SK-N-SH (cell line): ENCODE results near the gene FAM240A. TPM values are rescaled to one million over a fixed set of nuclear protein-coding genes. Genes with fewer than 3 reads are reported as not detected.

Experiments used
- CTCF ChIA-PET: fragments of 300-600, 350-600 bp; formaldehyde crosslinking; extraction: SDS; loops from one replicate; lab custom pipeline; 2021; lab: Yijun Ruan, JAX
- POLR2A ChIA-PET: fragments of 350-600 bp; sonication (Branson Sonifier 250); formaldehyde crosslinking; extraction: SDS; loops from one replicate; lab custom pipeline; 2020; ENCODE audit warnings: antibody characterized with exemption, inconsistent platforms; lab: Yijun Ruan, JAX
- DNase-seq: peaks from one replicate; pipeline ENCODE4 v3.0.0; 2012
- H2AFZ ChIP-seq: fragments of 200-600 bp; sonication (generic); 2 replicates; pipeline ENCODE4 v1.8.1; 2016; ENCODE audit warnings: antibody characterized with exemption, mild to moderate bottlenecking, low read depth
- H3F3A ChIP-seq: fragments of 200-600 bp; sonication (generic); replicated peaks from 2 replicates; pipeline ENCODE3; 2016; ENCODE audit warnings: antibody characterized with exemption, mild to moderate bottlenecking; ENCODE audit not compliant: insufficient read depth
- H3K27ac ChIP-seq, 2 experiments: fragments of 200-500 bp in 1 of 2; fragments of 200-600 bp in 1 of 2; sonication (Bioruptor generic) in 1 of 2; sonication (generic), shearing (Covaris generic) in 1 of 2; 2 replicates each; pipeline versions ENCODE4 v1.5.1 to v1.6.1; 2014 to 2016; ENCODE audit warnings: low read depth in 2 of 2, inconsistent platforms in 1 of 2, low read length in 1 of 2, mild to moderate bottlenecking in 1 of 2, mixed read lengths in 1 of 2
- H3K27me3 ChIP-seq: fragments of 200-600 bp; sonication (generic), shearing (Covaris generic); 2 replicates; pipeline ENCODE4 v1.6.1; 2016; ENCODE audit warnings: mixed run types; ENCODE audit not compliant: insufficient read depth
- H3K36me3 ChIP-seq, 2 experiments: fragments of 200-500 bp in 1 of 2; fragments of 200-600 bp in 1 of 2; sonication (Bioruptor generic) in 1 of 2; sonication (generic) in 1 of 2; replicated peaks in 1 of 2; 2 replicates each; pipeline versions ENCODE3 to v1.5.1; 2014 to 2016; ENCODE audit warnings: low read length in 1 of 2, mild to moderate bottlenecking in 1 of 2; ENCODE audit not compliant: insufficient read depth in 2 of 2, control insufficient read depth in 1 of 2
- H3K4me1 ChIP-seq, 2 experiments: fragments of 200-500 bp in 1 of 2; fragments of 200-600 bp in 1 of 2; sonication (Bioruptor generic) in 1 of 2; sonication (generic), shearing (Covaris generic) in 1 of 2; 2 replicates each; pipeline versions ENCODE4 v1.5.1 to v1.6.1; 2014 to 2016; ENCODE audit warnings: low read depth in 1 of 2, low read length in 1 of 2, mixed run types in 1 of 2; ENCODE audit not compliant: insufficient read depth in 2 of 2, control insufficient read depth in 1 of 2
- H3K4me2 ChIP-seq: fragments of 200-600 bp; sonication (generic), shearing (Covaris generic); 2 replicates; pipeline ENCODE4 v1.6.1; 2017; ENCODE audit warnings: mixed run types
- H3K4me3 ChIP-seq, 2 experiments: fragments of 200-500 bp in 1 of 2; fragments of 200-600 bp in 1 of 2; sonication (Bioruptor generic) in 1 of 2; sonication (generic), shearing (Covaris generic) in 1 of 2; 2 replicates each; pipeline versions ENCODE4 v1.5.1 to v1.8.1; 2014 to 2016; ENCODE audit warnings: low read depth in 2 of 2, inconsistent platforms in 1 of 2, low read length in 1 of 2, mild to moderate bottlenecking in 1 of 2, mixed read lengths in 1 of 2, moderate library complexity in 1 of 2
- H3K79me2 ChIP-seq: fragments of 200-600 bp; sonication (generic); 2 replicates; pipeline ENCODE4 v1.8.1; 2017; ENCODE audit warnings: mild to moderate bottlenecking; ENCODE audit not compliant: insufficient read depth
- H3K9ac ChIP-seq: fragments of 200-600 bp; sonication (generic); 2 replicates; pipeline ENCODE4 v1.6.1; 2017; ENCODE audit warnings: mixed run types
- H3K9me2 ChIP-seq: fragments of 200-600 bp; sonication (generic); 2 replicates; pipeline ENCODE4 v1.6.1; 2017; ENCODE audit warnings: mixed run types
- H3K9me3 ChIP-seq: fragments of 200-600 bp; sonication (generic); 2 replicates; pipeline ENCODE4 v1.6.1; 2017; ENCODE audit warnings: mixed run types, mild to moderate bottlenecking, moderate library complexity
- H4K20me1 ChIP-seq: fragments of 200-600 bp; sonication (generic); 2 replicates; pipeline ENCODE4 v1.6.1; 2017; ENCODE audit warnings: mild to moderate bottlenecking, mixed run types; ENCODE audit not compliant: insufficient read depth
- CHD2 ChIP-seq: fragments of 150-350 bp; IDR thresholded peaks from 2 replicates; pipeline ENCODE4 v1.6.1; 2018; ENCODE audit warnings: low read length; ENCODE audit not compliant: partially characterized antibody
- EP300 ChIP-seq, 2 experiments: IDR thresholded peaks; 2 replicates each; pipeline versions ENCODE4 v1.4.0 to v1.6.1; 2012; ENCODE audit warnings: borderline replicate concordance in 1 of 2, low read depth in 1 of 2, low read length in 1 of 2
- FOSL2 ChIP-seq: IDR thresholded peaks from 2 replicates; pipeline ENCODE4 v1.4.0; 2012; ENCODE audit warnings: low read depth, mild to moderate bottlenecking, moderate library complexity, borderline replicate concordance
- FOXJ3 ChIP-seq: sonication (generic); formaldehyde crosslinking; IDR thresholded peaks from 2 replicates; pipeline ENCODE4 v1.5.1; 2020; ENCODE audit warnings: mild to moderate bottlenecking, missing genetic modification reagents
- FOXM1 ChIP-seq: IDR thresholded peaks from 2 replicates; pipeline ENCODE4 v1.4.0; 2012; ENCODE audit warnings: low read depth, mild to moderate bottlenecking
- GATA2 ChIP-seq: sonication (generic); formaldehyde crosslinking; IDR thresholded peaks from 2 replicates; pipeline ENCODE4 v1.5.0; 2020; ENCODE audit warnings: mild to moderate bottlenecking, missing genetic modification reagents
- JUND ChIP-seq: IDR thresholded peaks from 2 replicates; pipeline ENCODE4 v1.4.0; 2012
- MEF2A ChIP-seq: IDR thresholded peaks from 2 replicates; pipeline ENCODE4 v1.4.0; 2012; ENCODE audit warnings: low read depth, borderline replicate concordance
- POLR2AphosphoS5 ChIP-seq: IDR thresholded peaks from 2 replicates; pipeline ENCODE4 v1.6.1; 2012; ENCODE audit warnings: low read depth, low read length
- RAD21 ChIP-seq: IDR thresholded peaks from 2 replicates; pipeline ENCODE4 v1.6.1; 2012; ENCODE audit warnings: mild to moderate bottlenecking, low read length
- RFX5 ChIP-seq: IDR thresholded peaks from 2 replicates; pipeline ENCODE4 v1.6.1; 2012; ENCODE audit warnings: mild to moderate bottlenecking, improper control_type of control experiment, low read length
- WGBS: methylation state at CpG from one replicate; pipeline ENCODE4 v1.1.6; 2017; ENCODE audit warnings: low lambda C conversion rate; 5-methylcytosine and 5-hydroxymethylcytosine counted together
- polyA plus RNA-seq, 3 experiments: library from polyadenylated mRNA; depleted of rRNA; stranded (reverse); fragments of >200 nt; gene quantifications; 2 replicates each; pipeline ENCODE4 v1.2.3, GENCODE V29; 2012
- TF ChIP-seq, protein P1 (sequence below): fragments of 150-350 bp; IDR thresholded peaks from 2 replicates; pipeline ENCODE4 v1.6.1; 2016; ENCODE audit warnings: mild to moderate bottlenecking, low read depth, low read length
- TF ChIP-seq, protein P2 (sequence below): IDR thresholded peaks from 2 replicates; pipeline ENCODE4 v1.4.0; 2012; ENCODE audit warnings: low read depth, borderline replicate concordance
- TF ChIP-seq, protein P3 (sequence below): fragments of 150-350 bp; IDR thresholded peaks from 2 replicates; pipeline ENCODE4 v1.6.1; 2017; ENCODE audit warnings: antibody characterized with exemption, low read length, low read depth, borderline replicate concordance
- TF ChIP-seq, protein P4 (sequence below): IDR thresholded peaks from 2 replicates; pipeline ENCODE4; 2012
- TF ChIP-seq, protein P5 (sequence below): IDR thresholded peaks from 2 replicates; pipeline ENCODE4 v1.4.0; 2012; ENCODE audit warnings: low read depth

The FAM240A gene
- polyA plus RNA-seq, 1 of the 3 experiments (the other 2 are of a cell fraction), result not detected

DNA sequence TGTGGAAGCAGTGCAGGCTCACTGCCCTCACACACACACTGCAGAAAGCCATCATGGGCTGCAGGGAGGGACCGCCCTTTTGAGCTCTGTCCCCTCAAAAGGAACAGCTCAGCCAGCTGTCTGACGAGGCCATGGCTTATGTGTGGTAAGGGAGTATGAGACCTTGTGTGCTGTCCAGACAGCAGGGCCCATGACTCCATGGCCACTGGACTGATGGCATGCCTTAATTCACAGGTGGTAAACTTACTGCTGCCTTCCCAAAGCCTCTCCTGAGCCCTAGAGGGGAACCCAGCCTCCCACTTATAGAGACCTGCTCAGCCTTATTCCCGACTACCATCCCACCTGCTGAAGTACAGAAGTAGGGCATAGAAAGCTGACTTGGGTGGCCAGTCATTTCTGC is 5.6 kb downstream of the FAM240A start:
- Histone ChIP-seq H3K36me3 (no peaks in the 10 kb centered on the region), H2AFZ (no peak overlapping the region), H3K9ac (no peak overlapping the region), H3K9me2 (no peaks in the 10 kb centered on the region), H3K79me2 (no peaks in the 10 kb centered on the region), H3K27ac (no peak overlapping the region), H3K4me1 (peaks cover 0 to 12% of the 10 kb centered on the region in 2 experiments; a peak in 1 of 4 replicates), H3F3A (no peaks in the 10 kb centered on the region), H4K20me1 (no peaks in the 10 kb centered on the region), H3K27me3 (no peaks in the 10 kb centered on the region; the same call in 1 of the 2 replicates)
- no peak for DNase-seq
- POLR2A ChIA-PET, result no interaction called here
- TF ChIP-seq MEF2A (no peak), FOXJ3 (no peak), GATA2 (CRISPR knock-in tag) (no peak), JUND (no peak), RAD21 (no peak)
- TF ChIP-seq, protein P1, sequence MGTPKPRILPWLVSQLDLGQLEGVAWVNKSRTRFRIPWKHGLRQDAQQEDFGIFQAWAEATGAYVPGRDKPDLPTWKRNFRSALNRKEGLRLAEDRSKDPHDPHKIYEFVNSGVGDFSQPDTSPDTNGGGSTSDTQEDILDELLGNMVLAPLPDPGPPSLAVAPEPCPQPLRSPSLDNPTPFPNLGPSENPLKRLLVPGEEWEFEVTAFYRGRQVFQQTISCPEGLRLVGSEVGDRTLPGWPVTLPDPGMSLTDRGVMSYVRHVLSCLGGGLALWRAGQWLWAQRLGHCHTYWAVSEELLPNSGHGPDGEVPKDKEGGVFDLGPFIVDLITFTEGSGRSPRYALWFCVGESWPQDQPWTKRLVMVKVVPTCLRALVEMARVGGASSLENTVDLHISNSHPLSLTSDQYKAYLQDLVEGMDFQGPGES, result no peak
- TF ChIP-seq, all 33 proteins: peak for 0
- CTCF ChIA-PET, result interaction anchor here (2.1 kb wide), 1 partner anchor 129 kb away, joined by 4 read pairs; no protein-coding TSS in a partner anchor
- 0% methylated on average over 1 of the region's 3 CpGs for WGBS
- H3K9me3 ChIP-seq, result no peaks in the 10 kb centered on the region
- no peak overlapping the region for H3K4me3 ChIP-seq
- H3K4me2 ChIP-seq, result no peak overlapping the region

DNA sequence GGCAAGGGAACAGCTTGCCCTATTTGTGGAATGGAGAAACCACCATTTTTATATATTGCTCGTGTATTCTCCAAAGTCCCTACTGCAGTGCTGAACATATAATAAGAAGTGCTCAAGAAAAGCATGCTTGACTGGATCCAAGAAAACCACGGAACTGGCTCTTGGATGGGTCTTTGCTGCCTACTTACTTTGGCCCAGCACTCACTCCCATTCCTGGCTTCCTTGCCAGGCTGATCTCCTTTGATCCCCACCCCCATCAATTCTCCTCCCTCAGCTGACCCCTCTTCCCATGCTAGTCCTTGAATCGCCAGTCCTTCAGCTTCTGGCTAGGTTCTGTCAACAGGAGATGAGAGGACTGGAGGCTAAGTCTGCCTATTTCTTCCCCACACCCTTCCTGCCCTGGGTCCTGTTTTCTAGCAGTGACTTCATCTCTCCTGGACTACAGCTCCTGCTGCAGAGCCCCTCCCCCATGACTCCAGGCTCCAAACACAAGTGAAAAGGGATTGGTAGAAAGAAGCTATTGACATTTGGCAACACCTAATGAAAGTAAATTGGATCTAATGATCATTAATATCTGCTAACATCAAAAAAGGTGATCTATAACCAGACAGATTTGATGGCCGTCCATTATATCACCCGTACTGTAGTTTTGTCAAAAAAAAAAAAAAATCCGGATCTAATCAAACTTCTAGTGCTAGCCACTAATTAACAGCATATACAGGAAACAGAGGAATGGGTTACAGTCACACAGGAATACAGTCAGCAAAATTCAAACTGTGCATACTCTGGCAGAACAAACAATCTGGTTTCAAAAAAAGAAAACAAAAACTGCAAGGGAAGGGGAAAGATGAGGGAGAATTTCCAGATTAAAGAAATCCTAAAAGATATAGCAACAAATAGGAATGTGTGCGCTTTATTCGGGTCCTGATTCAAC is 7.8 kb downstream of the FAM240A start:
- Histone ChIP-seq H3K9me2 (no peaks in the 10 kb centered on the region), H3K9ac (no peak overlapping the region), H3K79me2 (no peaks in the 10 kb centered on the region), H3K4me1 (peaks cover 0 to 8% of the 10 kb centered on the region in 2 experiments; a peak in 1 of 4 replicates), H3K4me2 (no peak overlapping the region), H3K36me3 (no peaks in the 10 kb centered on the region), H2AFZ (no peak overlapping the region), H3K4me3 (no peak overlapping the region), H3K27me3 (no peaks in the 10 kb centered on the region; the same call in 1 of the 2 replicates), H3K9me3 (no peaks in the 10 kb centered on the region), H4K20me1 (no peaks in the 10 kb centered on the region), H3F3A (no peaks in the 10 kb centered on the region), H3K27ac (no peak overlapping the region)
- ChIA-PET POLR2A (no interaction called here), CTCF (interaction anchor here (1.0 to 1.5 kb wide), 3 partner anchors 10 to 131 kb away, joined by 3 to 5 read pairs (median 3); no protein-coding TSS in a partner anchor)
- WGBS, result 56% methylated on average over 8 of the region's 8 CpGs
- no peak for DNase-seq
- TF ChIP-seq CHD2 (no peak), POLR2AphosphoS5 (no peak), RFX5 (no peak), FOSL2 (no peak), EP300 (IDR thresholded peaks at IDR 0.05; ENCODE audit: borderline replicate concordance in 1 of 2, low read depth in 1 of 2, low read length in 1 of 2) (no peak), FOXM1 (no peak)
- TF ChIP-seq, protein P2, sequence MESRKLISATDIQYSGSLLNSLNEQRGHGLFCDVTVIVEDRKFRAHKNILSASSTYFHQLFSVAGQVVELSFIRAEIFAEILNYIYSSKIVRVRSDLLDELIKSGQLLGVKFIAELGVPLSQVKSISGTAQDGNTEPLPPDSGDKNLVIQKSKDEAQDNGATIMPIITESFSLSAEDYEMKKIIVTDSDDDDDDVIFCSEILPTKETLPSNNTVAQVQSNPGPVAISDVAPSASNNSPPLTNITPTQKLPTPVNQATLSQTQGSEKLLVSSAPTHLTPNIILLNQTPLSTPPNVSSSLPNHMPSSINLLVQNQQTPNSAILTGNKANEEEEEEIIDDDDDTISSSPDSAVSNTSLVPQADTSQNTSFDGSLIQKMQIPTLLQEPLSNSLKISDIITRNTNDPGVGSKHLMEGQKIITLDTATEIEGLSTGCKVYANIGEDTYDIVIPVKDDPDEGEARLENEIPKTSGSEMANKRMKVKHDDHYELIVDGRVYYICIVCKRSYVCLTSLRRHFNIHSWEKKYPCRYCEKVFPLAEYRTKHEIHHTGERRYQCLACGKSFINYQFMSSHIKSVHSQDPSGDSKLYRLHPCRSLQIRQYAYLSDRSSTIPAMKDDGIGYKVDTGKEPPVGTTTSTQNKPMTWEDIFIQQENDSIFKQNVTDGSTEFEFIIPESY, result no peak
- TF ChIP-seq, protein P3, sequence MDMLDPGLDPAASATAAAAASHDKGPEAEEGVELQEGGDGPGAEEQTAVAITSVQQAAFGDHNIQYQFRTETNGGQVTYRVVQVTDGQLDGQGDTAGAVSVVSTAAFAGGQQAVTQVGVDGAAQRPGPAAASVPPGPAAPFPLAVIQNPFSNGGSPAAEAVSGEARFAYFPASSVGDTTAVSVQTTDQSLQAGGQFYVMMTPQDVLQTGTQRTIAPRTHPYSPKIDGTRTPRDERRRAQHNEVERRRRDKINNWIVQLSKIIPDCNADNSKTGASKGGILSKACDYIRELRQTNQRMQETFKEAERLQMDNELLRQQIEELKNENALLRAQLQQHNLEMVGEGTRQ, result no peak
- TF ChIP-seq, protein P1, result no peak
- TF ChIP-seq, protein P4, sequence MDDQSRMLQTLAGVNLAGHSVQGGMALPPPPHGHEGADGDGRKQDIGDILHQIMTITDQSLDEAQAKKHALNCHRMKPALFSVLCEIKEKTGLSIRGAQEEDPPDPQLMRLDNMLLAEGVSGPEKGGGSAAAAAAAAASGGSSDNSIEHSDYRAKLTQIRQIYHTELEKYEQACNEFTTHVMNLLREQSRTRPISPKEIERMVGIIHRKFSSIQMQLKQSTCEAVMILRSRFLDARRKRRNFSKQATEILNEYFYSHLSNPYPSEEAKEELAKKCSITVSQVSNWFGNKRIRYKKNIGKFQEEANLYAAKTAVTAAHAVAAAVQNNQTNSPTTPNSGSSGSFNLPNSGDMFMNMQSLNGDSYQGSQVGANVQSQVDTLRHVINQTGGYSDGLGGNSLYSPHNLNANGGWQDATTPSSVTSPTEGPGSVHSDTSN, result no peak
- TF ChIP-seq, protein P5, sequence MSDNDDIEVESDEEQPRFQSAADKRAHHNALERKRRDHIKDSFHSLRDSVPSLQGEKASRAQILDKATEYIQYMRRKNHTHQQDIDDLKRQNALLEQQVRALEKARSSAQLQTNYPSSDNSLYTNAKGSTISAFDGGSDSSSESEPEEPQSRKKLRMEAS, result no peak
